GM19035 (cell line): ENCODE data around the gene NGLY1.

ENCODE experiments used
- ATAC-seq: cut with Tn5 transposase; IDR thresholded peaks from one replicate; pipeline ENCODE4 v1.9.1; 2021; ENCODE audit not compliant: unreplicated experiment

Gene NGLY1

GRCh38 chr3:25782938-25783660 is at the start of gene NGLY1:
NGLY1 (minus strand) TSS chr3:25783443; CDS start chr3:25783390, 53 bp downstream.
- peak; percentile 73 for ATAC-seq

DNA sequence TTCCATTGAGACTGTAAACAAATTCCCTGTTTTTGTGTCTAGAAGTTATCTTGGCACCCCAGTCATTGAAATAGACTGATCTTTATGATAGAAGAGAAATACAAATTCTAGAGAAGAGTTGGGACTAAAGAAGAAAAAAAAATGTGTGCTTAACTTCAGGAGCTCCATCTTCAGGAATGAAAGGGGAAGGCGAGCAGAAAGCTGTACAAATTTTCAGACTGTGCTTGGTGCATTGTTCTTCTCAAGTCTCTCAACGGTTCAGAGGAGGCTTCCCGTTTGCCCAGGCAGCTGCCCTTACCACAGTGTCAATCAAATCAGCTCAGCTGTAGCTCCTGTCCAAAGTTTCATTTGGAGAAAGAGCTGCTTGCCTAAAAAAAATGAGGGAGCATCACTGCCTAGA is 48.3 kb upstream of the NGLY1 start:
- no peak for ATAC-seq

DNA sequence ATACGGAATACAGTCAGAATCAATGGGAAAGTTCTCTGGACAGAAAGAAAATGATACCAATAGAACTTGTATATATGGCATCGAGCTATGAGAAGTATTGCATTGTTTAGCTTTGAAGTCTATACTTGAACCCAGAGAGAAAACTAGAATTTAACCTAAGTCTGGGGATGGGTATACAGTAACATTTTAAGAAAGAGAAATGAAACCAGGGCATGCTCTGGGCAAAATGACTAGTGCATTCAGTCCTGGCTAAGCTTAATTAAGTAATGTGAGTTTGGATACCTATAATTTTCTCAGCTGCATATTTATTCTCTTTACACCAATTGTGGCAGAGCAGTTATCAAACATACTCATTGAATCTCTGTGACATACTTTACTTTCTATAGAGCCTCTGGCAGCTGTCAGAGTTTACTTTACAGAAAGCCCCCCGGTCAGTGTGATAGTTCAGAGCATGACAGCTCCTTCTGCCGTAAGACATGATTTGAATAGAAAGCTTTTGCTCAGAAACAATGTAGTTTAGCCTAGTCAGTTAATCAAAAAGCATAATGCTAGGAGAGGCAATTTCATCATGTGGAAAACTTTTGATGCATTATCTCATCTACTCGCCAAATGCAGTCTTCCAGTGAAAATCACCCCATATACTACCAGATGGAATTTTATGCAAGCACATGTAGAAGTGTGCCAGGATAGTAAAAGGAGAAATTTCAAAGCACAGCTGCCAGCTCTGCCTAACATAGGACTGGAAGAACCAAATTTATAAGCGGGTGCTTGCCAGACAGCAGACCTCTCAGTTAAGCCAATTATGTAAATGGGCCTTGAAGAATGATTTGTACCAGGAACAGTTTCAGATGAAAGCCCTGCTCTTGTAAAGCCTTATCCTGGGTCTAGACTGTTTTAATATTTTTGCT is 47.4 kb upstream of the NGLY1 start:
- no peak for ATAC-seq

- no peak for ATAC-seq
These were observed 43.3 kb upstream of the NGLY1 start for GRCh38 chr3:25826510-25826909.

GRCh38 chr3:25823314-25823713 is 40.1 kb upstream of the NGLY1 start:
- ATAC-seq = no peak

DNA sequence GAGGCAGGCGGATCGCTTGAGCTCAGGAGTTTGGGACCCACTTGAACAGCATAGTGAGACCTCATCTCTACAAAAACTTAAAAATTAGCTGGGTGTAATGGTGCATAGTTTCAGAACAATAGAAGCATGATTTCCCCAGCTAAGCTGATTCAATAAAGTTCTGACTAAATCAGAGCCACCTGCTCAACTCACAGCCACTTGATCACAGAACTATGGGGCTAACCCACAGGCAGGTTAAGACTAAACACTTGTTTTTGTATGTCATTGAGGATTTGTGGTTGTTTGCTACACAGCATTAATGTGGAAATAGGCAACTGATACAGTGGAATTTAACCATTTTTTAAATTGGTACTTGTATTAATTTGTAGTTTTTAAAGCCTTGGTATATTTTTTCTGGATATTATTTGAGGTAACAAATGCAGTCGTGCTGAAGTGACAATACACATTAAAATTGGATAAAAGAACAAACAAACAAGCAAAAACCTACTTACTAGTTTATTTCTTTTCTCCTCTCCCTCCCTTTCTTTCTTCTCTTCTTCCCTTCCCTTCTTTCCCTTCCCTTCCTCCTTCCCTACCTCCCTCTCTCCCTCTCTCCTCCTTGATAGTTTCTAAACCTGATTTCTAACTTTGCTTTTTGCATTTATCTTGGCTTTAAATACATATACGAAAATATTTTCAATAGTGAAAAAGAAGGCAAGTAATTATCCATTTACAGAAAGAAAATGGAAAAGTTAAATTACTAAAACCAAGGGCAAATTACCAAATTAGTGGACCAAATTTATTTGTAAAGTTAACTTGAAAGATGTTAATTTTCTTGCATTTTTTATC is 38.7 kb upstream of the NGLY1 start:
- ATAC-seq = no peak

GRCh38 chr3:25820816-25821486 is 37.7 kb upstream of the NGLY1 start:
- ATAC-seq = no peak

DNA sequence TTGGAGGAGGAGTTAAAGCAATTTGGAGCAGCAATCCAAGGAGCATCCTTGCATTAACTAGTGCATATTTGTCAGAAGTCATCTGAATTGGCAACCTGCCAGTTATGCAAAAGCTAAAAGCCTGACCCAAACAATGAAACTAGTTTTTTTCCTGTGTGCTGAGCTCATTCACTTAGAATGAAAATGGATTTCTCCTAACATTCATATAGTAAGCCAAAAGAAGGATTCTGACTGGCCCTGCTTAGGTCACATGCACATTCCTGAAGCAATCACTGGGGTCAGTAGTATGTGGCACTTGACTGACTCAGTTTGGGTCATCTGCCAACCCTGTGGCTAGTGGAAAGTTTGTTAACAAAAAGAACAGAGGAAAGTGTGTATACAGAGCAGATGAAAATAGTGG is 37.1 kb upstream of the NGLY1 start:
- ATAC-seq = no peak

GRCh38 chr3:25818335-25818734 is 35.1 kb upstream of the NGLY1 start:
- peak; percentile 48 for ATAC-seq

- ATAC-seq = no peak
These were observed 34.4 kb upstream of the NGLY1 start for GRCh38 chr3:25817638-25818037.

- ATAC-seq = peak; percentile 63
These were observed 33.9 kb upstream of the NGLY1 start for GRCh38 chr3:25817107-25817506.

- ATAC-seq = no peak
These were observed 29.4 kb upstream of the NGLY1 start for GRCh38 chr3:25812644-25813043.

GRCh38 chr3:25804676-25805075 is 21.4 kb upstream of the NGLY1 start:
- ATAC-seq = no peak

DNA sequence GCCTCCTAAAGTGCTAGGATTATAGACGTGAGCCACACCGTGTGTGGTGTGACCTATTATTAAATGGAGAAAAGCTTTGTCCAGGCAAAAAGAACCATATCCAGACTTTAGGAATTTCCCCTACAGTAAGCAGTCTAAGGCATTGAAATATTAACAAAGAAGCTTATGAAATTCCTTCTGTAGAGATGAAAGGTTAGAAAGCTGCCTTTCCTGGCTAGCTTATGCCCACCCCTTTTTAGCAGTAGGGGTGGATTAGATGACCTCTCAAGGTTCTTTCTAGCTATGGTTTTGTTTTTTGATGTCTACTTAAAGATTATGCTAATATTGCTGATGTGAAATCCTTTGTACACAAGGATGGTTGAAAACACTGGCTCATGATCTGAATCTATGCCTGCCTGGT is 20.6 kb upstream of the NGLY1 start:
- ATAC-seq = no peak

DNA sequence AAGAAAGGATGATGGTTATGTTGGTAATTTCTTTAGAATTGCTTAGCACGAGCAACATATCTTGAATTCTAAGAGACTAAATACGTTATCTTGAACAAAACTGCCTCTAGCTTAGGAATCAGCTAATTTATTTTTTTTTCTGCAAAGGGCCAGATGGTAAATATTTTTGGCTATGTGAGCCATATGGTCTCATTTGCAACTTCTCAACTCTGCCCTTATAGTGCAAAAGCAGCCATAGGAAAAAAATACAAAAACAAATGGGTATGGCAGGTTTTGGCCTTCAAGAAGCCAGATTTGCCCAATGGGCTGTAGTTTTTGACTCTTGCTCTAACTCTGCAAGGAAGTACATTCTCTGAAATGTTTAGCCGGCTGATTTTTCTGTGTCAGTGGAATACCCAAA is 18.5 kb upstream of the NGLY1 start:
- ATAC-seq = no peak

- peak; percentile 93 for ATAC-seq
These were observed 6.6 kb upstream of the NGLY1 start, which contains the start of gene OXSM for GRCh38 chr3:25789596-25790556. OXSM (plus strand) TSS chr3:25790090; CDS start chr3:25791021, 931 bp downstream.

DNA sequence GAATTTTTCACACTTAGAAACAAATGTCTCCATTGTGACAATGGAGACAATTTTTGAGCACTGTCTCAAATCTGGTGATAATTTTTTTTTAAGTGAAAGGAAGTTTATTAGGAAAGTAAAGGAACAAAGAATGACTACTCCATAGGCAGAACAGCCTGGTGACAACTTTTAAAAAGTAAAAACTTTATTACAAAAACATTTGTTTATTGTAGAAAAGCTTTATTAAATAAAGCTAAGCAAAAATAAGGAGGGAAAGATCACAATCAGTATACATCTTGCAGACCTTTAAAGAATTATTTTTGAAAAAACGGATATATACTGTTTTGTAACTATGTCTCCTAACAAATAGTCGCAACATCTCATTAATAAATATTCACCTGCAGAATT is 6.0 kb upstream of the NGLY1 start:
- ATAC-seq = no peak

GRCh38 chr3:25787689-25788088 is 4.4 kb upstream of the NGLY1 start:
- ATAC-seq = no peak

DNA sequence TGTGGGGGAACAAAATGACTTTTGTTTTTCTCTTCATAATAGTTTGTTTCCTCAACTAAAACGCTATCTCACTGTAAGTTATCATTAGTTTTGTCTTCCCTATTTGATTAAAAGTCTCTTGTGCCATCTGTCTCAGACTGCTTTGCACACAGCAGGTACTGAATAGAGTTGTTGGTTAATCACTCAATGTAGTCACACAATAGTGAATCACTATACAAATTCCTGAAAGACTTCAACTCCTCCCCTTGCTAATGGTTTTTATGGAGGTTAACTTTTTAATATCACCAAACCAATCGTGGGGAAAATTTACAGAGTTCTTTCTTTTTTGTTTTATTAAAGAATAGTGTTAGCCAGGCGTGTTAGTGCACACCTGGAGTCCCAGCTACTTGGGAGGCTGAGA is 2.6 kb upstream of the NGLY1 start:
- ATAC-seq = no peak

DNA sequence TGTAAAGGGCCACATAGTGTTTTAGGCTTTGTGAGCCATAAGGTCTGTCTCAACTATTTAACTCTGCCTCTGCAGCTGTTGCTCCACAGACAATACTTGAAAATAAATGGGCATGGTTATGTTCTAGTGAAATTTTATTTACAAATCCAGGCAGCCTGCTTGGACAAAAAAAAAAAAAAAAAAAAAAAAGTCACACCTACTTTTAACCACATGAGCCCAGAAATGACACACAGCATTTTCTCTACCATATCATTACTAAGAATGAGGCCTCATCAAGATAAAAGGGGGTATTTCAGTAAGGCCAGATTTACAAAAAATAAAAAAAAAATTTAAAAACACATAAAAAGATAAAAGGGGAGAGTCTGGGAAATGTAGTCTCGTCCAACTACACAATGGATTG is 1.7 kb upstream of the NGLY1 start:
- no peak for ATAC-seq
